Measurements from ENCODE around the gene TIGD6.

- no peak for TF ChIP-seq POLR2A (IDR thresholded peaks at IDR 0.05)
- TF ChIP-seq, protein P1, sequence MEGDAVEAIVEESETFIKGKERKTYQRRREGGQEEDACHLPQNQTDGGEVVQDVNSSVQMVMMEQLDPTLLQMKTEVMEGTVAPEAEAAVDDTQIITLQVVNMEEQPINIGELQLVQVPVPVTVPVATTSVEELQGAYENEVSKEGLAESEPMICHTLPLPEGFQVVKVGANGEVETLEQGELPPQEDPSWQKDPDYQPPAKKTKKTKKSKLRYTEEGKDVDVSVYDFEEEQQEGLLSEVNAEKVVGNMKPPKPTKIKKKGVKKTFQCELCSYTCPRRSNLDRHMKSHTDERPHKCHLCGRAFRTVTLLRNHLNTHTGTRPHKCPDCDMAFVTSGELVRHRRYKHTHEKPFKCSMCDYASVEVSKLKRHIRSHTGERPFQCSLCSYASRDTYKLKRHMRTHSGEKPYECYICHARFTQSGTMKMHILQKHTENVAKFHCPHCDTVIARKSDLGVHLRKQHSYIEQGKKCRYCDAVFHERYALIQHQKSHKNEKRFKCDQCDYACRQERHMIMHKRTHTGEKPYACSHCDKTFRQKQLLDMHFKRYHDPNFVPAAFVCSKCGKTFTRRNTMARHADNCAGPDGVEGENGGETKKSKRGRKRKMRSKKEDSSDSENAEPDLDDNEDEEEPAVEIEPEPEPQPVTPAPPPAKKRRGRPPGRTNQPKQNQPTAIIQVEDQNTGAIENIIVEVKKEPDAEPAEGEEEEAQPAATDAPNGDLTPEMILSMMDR (IDR thresholded peaks at IDR 0.05 in 4 of 5, conservative IDR thresholded peaks at IDR 0.05 in 1 of 5), result no peak
Measured at GRCh38 chr5:150033334-150033733, 32.9 kb upstream of the TIGD6 start.
